ENCODE results near the gene IZUMO4.

IZUMO4 gene

DNA sequence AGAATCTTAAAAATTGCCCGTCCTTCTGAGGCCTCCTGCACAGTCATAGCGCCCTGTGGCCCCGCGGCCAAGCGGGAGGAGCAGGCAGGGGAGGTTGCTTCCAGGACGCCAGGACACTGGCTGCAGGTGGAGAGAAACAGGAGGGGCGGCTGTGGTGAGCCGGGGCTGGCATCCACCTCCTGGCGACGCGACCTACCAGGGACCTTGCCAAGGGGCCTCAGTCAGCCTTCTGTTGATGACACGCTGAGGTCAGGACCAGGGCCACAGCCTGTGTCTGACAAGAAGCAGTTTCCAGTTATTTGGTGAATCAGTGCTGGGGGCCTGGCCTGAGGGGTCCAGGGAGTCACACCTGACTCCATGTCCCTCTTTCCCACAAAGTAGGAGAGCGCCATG lies 32.3 kb upstream of the IZUMO4 start:
- in situ Hi-C loops (cut with HindIII; ENCODE audit: low sequenced_read_pairs): no loop called here
- no peak overlapping the region for H3K4me3 ChIP-seq (ENCODE audit: low read depth, low read length)
- TF ChIP-seq, protein P1, sequence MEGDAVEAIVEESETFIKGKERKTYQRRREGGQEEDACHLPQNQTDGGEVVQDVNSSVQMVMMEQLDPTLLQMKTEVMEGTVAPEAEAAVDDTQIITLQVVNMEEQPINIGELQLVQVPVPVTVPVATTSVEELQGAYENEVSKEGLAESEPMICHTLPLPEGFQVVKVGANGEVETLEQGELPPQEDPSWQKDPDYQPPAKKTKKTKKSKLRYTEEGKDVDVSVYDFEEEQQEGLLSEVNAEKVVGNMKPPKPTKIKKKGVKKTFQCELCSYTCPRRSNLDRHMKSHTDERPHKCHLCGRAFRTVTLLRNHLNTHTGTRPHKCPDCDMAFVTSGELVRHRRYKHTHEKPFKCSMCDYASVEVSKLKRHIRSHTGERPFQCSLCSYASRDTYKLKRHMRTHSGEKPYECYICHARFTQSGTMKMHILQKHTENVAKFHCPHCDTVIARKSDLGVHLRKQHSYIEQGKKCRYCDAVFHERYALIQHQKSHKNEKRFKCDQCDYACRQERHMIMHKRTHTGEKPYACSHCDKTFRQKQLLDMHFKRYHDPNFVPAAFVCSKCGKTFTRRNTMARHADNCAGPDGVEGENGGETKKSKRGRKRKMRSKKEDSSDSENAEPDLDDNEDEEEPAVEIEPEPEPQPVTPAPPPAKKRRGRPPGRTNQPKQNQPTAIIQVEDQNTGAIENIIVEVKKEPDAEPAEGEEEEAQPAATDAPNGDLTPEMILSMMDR (IDR thresholded peaks at IDR 0.05; ENCODE audit: low read depth, low read length): no peak
- DNase-seq (ENCODE audit: low read depth, low spot score): no peak

DNA sequence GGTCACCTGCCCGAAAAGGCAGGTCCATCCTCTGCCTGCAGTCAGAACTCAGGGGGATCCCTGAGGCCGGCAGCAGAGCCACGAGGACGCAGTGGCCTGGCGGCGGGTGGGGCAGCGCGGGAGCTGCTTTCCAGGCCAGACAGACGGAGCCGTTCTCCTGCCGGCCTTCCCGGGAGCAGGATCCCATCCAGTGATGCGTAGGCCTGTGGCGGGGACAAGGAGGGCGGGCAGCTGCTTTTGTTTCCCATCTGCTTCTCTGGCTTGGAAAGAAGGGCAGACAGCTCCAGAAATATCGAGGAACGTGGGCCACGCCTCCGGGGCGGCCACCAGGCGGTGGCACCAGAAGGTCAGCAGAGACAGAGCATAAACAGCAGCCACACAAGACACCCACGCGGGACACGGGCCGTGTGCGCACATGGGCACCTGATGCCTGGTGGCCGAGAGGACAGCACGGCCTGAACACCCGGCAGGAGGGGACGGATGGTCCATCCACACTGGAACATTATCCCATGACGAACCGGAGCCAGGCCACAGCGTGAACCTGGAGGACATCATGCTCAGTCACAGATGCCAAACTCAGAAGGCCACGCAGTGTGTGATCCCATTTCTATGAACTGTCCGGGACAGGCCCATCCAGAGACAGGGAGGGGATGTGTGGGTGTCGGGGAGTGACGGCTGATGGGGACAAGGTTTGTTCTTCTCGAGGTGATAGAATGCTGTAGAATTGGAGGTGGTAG lies 31.8 kb upstream of the IZUMO4 start:
- H3K4me3 ChIP-seq (ENCODE audit: low read depth, low read length): no peak overlapping the region
- DNase-seq (ENCODE audit: low read depth, low spot score): no peak
- TF ChIP-seq, protein P1 (IDR thresholded peaks at IDR 0.05; ENCODE audit: low read depth, low read length): no peak
- in situ Hi-C loops (cut with HindIII; ENCODE audit: low sequenced_read_pairs): no loop called here

DNA sequence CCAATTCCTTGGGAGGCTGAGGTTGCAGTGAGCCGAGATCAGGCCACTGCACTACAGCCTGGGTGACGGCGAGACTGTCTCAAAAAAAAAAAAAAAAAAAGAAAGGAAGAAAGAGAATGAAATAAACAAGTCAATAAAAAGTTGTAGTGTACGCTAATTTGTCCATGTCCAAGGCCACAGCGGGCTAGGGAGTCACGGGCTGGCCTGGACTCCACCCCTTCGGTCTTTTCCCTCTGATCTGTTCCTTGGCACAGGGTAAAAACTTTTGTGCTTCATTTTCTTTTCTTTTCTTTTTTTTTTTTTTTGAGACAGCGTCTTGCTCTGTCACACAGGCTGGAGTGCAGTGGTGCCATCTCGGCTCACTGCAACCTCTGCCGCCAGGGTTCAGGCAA lies 26.3 kb upstream of the IZUMO4 start:
- TF ChIP-seq, protein P1 (IDR thresholded peaks at IDR 0.05; ENCODE audit: low read depth, low read length): no peak
- in situ Hi-C loops (cut with HindIII; ENCODE audit: low sequenced_read_pairs): no loop called here

DNA sequence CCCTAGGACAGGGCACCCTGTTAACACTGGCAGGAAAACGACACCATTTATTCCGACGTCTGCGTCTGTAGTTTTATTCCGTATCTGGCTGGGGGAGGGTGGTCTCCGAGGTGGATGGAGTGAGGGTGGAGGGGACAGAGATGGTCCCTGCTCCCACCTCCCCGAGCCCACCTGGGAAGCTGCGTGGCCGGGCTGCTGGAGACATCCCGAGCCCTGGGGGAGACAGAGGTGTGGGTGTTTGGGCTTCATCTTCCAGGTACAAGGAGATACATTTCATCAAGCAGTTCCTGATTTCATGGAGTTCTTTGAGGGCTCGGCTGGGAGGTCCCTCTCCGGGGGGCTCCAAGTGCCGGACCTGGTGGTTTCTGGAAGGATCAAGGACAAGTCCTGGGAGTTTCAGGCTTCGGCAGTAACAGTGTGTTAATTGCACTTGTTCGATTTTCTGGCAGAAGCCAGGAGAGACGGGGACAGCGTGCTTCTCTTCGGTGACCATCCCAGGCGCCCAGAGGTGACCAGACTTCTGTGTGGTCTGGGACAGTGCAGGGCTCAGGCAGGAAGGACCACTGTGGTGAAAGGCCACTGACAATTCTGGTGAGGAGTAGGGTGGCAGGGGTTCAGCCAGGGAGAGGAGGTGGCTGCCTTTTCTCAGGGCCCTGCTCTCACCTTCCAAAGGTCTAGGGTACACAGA lies 25.6 kb upstream of the IZUMO4 start:
- no peak for DNase-seq (ENCODE audit: low read depth, low spot score)
- TF ChIP-seq, protein P1 (IDR thresholded peaks at IDR 0.05; ENCODE audit: low read depth, low read length): no peak
- in situ Hi-C loops (cut with HindIII; ENCODE audit: low sequenced_read_pairs): no loop called here
- H3K4me3 ChIP-seq (ENCODE audit: low read depth, low read length): no peak overlapping the region

More for the DNA sequence above, 26.3 kb upstream of the IZUMO4 start:
- no peak overlapping the region for H3K4me3 ChIP-seq (ENCODE audit: low read depth, low read length)
- no peak for DNase-seq (ENCODE audit: low read depth, low spot score)

DNA sequence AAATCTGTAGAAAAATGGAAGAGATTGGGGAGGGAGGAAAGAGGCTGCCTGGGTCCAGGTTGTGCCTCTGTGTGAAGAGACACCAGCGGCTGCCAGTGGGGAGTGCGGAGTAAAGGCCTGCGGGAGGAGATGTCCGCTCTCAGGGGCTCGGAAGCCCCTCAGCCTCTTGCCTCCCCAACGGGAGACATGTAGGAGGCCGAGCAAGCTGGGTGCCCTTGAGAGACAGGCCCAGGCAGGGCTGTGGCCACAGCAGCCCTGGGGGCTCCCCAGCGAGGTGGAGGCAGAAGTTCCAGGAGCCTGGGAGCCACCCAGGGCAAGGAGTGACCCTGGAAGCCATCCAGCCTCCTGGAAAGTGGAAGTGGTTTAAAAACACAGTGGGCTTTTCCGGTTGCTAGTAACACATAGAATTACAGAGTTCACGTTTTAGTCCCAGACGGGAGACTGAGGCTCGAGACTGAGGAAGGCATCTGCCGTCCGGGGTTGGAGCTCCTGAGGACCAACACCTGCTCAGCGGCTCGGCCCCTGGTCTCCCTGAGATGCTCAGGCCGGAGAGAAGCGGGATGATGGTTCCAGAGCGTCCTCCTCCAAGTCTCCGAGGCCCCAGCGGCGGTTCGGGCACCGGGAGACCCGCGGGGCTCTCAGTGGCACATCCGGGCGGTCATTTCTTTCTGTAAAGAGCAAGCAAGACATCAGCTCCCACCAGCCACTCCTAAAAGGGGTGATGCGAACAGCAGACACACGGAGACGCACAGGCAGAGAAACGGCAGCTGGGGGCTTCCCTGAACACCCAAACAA lies 23.8 kb upstream of the IZUMO4 start:
- TF ChIP-seq, protein P1 (IDR thresholded peaks at IDR 0.05; ENCODE audit: low read depth, low read length): no peak
- H3K4me3 ChIP-seq (ENCODE audit: low read depth, low read length): no peak overlapping the region
- in situ Hi-C loops (cut with HindIII; ENCODE audit: low sequenced_read_pairs): no loop called here

DNA sequence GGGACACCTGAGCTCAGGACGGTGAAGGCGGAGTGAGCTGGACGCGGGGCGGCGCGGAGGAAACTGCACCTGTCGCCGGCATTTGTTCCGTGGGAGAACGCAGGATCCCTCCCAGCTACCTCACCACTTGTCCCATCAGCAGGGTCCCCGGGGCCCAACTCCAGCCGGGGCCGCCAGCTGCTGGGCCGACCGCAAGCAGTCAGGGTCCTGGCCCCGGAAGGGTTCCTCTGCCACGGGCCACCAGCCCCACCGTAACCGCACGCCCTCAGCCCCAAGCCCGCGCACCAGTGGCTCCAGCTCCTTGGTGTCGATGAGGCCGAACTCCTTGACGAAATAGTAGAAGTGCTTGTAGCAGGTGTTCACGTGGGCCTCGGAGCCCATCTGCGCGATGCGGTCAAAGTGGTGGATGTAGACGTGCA lies 20.2 kb upstream of the IZUMO4 start:
- in situ Hi-C loops (cut with HindIII; ENCODE audit: low sequenced_read_pairs): no loop called here
- TF ChIP-seq, protein P1 (IDR thresholded peaks at IDR 0.05; ENCODE audit: low read depth, low read length): no peak
- no peak overlapping the region for H3K4me3 ChIP-seq (ENCODE audit: low read depth, low read length)
- no peak for DNase-seq (ENCODE audit: low read depth, low spot score)

More for the DNA sequence above, 23.8 kb upstream of the IZUMO4 start:
- no peak for DNase-seq (ENCODE audit: low read depth, low spot score)
